Kidney epithelial cell (primary cell): ENCODE data around the gene THSD7A. TPM values are rescaled to one million over a fixed set of nuclear protein-coding genes. Genes with fewer than 3 reads are reported as not detected.

Experiments used
- DNase-seq: peaks from one replicate; pipeline ENCODE4 v3.0.0-alpha.2; 2010; ENCODE audit warnings: low read depth
- H3K27me3 ChIP-seq: 2 replicates; pipeline ENCODE4 v1.6.0; 2011; ENCODE audit warnings: low read length; ENCODE audit not compliant: control insufficient read depth, insufficient read depth
- H3K36me3 ChIP-seq: 2 replicates; pipeline ENCODE4 v1.5.1; 2011; ENCODE audit warnings: low read length; ENCODE audit not compliant: control insufficient read depth, insufficient read depth
- H3K4me3 ChIP-seq: 2 replicates; pipeline ENCODE4 v1.5.1; 2011; ENCODE audit warnings: low read depth, mild to moderate bottlenecking, control low read depth, low read length
- total RNA-seq: library from RNA; depleted of rRNA; stranded (reverse); fragments of >200 nt; gene quantifications from 2 replicates; pipeline ENCODE4 v1.2.3, GENCODE V29; 2015
- TF ChIP-seq, protein P1 (sequence below): IDR thresholded peaks from 2 replicates; pipeline ENCODE4 v1.5.1; 2011; ENCODE audit warnings: mild to moderate bottlenecking, moderate library complexity, low read length, control low read depth, inconsistent platforms; ENCODE audit not compliant: insufficient read depth, poor library complexity, severe bottlenecking

THSD7A gene
- total RNA-seq, 1 donor from 2014 or later: 27.3 TPM

DNA sequence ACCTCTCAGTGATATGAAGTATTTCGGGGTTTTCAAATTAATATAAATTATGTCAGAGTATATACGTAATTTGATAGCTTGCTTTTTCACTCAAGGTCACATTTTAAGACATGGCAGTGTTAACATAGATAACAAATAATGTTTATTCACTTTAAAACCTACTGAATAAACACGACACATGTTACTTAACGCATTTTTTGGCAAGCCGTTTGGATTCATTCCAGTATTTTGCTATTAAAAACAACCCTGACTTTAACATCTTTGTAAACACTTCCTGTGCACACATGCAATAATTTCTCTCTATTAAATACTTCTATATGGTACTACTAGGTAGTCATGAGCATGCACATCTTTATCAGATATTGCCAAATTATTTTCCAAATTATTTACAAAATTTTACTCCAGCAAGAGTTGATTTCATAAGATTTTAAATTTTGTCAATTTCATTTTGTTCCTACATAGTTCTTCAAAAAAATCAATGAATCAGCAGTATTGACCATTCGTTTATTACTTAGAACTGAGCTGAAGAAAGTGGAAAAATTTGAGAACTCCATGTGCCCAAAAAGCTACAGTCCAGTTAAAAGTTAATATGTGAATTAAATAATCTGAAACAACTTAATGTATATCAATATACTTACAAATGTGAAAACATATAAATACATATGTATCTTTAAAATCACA is 26.8 kb upstream of the THSD7A start:
- DNase-seq: no peak
- H3K27me3 ChIP-seq: no peaks in the 10 kb centered on the region
- H3K36me3 ChIP-seq: no peaks in the 10 kb centered on the region
- H3K4me3 ChIP-seq: no peak overlapping the region
- TF ChIP-seq, protein P1, sequence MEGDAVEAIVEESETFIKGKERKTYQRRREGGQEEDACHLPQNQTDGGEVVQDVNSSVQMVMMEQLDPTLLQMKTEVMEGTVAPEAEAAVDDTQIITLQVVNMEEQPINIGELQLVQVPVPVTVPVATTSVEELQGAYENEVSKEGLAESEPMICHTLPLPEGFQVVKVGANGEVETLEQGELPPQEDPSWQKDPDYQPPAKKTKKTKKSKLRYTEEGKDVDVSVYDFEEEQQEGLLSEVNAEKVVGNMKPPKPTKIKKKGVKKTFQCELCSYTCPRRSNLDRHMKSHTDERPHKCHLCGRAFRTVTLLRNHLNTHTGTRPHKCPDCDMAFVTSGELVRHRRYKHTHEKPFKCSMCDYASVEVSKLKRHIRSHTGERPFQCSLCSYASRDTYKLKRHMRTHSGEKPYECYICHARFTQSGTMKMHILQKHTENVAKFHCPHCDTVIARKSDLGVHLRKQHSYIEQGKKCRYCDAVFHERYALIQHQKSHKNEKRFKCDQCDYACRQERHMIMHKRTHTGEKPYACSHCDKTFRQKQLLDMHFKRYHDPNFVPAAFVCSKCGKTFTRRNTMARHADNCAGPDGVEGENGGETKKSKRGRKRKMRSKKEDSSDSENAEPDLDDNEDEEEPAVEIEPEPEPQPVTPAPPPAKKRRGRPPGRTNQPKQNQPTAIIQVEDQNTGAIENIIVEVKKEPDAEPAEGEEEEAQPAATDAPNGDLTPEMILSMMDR: no peak

DNA sequence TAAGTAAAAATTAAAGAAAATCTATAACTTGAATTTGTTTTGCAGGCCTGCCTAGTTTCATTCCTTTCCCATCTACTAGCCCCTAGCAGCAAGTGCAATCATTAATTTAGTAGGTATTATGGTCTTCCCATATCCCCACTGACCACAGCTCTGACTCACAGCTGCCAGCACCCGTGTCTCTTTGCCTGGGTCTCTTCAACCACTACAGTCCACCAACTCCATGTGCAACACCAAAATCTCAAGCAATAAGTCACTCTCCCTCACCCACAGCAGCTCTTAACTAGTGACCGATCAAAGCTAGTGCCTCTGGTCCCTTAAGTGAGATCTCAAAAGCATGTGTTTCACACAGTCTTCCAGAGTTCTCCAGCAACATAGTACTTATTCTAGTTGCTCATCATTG is 26.0 kb upstream of the THSD7A start:
- TF ChIP-seq, protein P1: no peak
- no peak overlapping the region for H3K4me3 ChIP-seq
- no peaks in the 10 kb centered on the region for H3K27me3 ChIP-seq
- no peak for DNase-seq
- no peaks in the 10 kb centered on the region for H3K36me3 ChIP-seq

DNA sequence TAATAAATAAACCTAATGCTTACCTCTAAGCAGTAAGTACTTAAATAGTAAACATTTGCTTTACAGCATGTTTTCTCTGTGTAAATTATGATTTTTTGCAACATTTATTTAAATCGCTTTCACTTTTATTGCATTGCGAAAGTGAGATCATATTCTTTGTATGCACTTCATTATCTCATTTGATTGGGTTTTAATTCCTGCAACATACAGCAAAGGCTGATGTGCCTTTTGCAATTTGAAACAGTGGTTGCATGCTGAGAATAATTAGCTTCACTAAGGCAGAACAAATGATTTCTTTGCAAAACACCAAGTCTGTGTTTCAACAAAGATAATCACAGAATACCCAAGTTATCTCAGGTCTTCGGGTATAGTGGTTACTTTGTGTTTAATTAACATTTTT is 16.3 kb upstream of the THSD7A start:
- DNase-seq: no peak
- TF ChIP-seq, protein P1: no peak
- no peak overlapping the region for H3K4me3 ChIP-seq

DNA sequence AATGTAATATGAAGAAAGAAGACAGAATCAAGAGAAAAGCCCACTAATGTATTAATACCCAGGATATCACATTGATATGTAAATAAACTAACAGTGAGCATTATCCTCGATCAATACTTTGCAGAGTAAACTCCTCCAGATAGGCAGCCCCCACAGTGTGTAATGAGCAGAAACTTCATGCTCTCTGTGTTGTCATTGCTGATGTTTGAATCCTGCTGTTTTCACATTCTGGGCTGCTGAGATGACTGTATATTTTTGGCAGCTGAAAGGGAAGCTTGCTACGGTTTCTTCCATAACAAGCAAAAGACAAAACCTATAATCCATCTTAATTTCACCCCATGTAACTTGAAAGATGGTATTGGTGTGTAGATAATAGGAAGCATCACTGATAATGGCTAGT is 15.3 kb upstream of the THSD7A start:
- no peaks in the 10 kb centered on the region for H3K27me3 ChIP-seq
- TF ChIP-seq, protein P1: no peak
- H3K4me3 ChIP-seq: no peak overlapping the region
- no peaks in the 10 kb centered on the region for H3K36me3 ChIP-seq
- no peak for DNase-seq

More for the DNA sequence above, 16.3 kb upstream of the THSD7A start:
- H3K36me3 ChIP-seq: no peaks in the 10 kb centered on the region
- no peaks in the 10 kb centered on the region for H3K27me3 ChIP-seq

DNA sequence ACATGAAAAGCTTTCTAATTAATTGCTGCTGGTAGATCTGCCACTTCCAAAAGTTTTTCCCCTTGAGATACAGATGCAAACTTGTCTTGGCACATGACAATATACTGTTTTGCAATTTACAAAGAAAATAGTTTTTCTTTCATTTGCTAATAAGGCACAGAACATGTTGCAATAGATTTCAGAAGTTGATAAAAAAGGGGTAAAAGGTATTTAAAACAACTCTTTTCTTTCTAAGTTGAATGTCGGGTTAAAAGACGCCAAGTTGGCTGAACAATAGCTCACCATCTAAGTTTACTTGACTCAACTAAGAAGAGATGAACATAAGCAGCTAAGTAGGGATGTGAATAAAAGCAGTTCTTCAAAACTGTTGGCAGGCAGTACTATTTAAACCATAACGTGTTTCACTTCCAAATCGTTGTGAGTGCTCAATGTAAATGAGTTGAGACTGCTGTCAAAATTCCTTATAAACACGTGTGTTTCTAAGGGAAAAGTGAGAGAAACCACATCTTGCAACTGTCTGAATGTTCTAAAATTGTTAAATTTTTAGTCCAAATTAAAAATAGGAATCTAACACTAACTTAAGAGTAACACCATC is 14.5 kb upstream of the THSD7A start:
- H3K4me3 ChIP-seq: no peak overlapping the region
- no peaks in the 10 kb centered on the region for H3K27me3 ChIP-seq
- TF ChIP-seq, protein P1: no peak
- no peaks in the 10 kb centered on the region for H3K36me3 ChIP-seq
- no peak for DNase-seq
